GM12878 (cell line): ENCODE results near the gene IGSF11. TPM values are rescaled to one million over a fixed set of nuclear protein-coding genes. Genes with fewer than 3 reads are reported as not detected.

Experiments used
- CBFB ChIP-seq: IDR thresholded peaks from 2 replicates; pipeline ENCODE4 v1.6.1; 2016; ENCODE audit warnings: antibody characterized with exemption, low read depth
- CBX3 ChIP-seq: fragments of 200-600 bp; sonication (generic); IDR thresholded peaks from 2 replicates; pipeline ENCODE4 v1.6.1; 2016; ENCODE audit warnings: low read depth, borderline replicate concordance
- CBX5 ChIP-seq: sonication (generic); IDR thresholded peaks from 2 replicates; pipeline ENCODE4 v1.6.1; 2016; ENCODE audit warnings: low read depth, moderate library complexity, mild to moderate bottlenecking, inconsistent platforms
- ELK1 ChIP-seq: IDR thresholded peaks from 2 replicates; pipeline ENCODE4 v1.6.1; 2012; ENCODE audit warnings: low read depth, low read length, improper control_type of control experiment
- EZH2 ChIP-seq: IDR thresholded peaks from 2 replicates; pipeline ENCODE4 v1.6.1; 2012; ENCODE audit warnings: low read depth, mild to moderate bottlenecking, control low read depth, inconsistent platforms, low read length, borderline replicate concordance; ENCODE audit not compliant: control insufficient read depth
- FOXM1 ChIP-seq: IDR thresholded peaks from 2 replicates; pipeline ENCODE4 v1.6.1; 2012; ENCODE audit warnings: low read depth, mild to moderate bottlenecking, inconsistent platforms, low read length, moderate library complexity
- HDGF ChIP-seq: fragments of 450-650 bp; IDR thresholded peaks from 2 replicates; pipeline ENCODE4 v1.6.1; 2016; ENCODE audit warnings: antibody characterized with exemption
- HSF1 ChIP-seq: fragments of 150-350 bp; IDR thresholded peaks from 2 replicates; pipeline ENCODE4 v1.6.1; 2014; ENCODE audit warnings: mild to moderate bottlenecking, low read depth, low read length
- MEF2A ChIP-seq: IDR thresholded peaks from 2 replicates; pipeline ENCODE4 v1.6.1; 2011; ENCODE audit warnings: low read depth, mild to moderate bottlenecking, low read length, moderate library complexity; ENCODE audit not compliant: insufficient read depth
- NFXL1 ChIP-seq: fragments of 450-650 bp; IDR thresholded peaks from 2 replicates; pipeline ENCODE4 v1.6.1; 2017; ENCODE audit warnings: antibody characterized with exemption, mild to moderate bottlenecking, borderline replicate concordance
- NR2C2 ChIP-seq: IDR thresholded peaks from 2 replicates; pipeline ENCODE4 v1.6.1; 2011; ENCODE audit warnings: borderline replicate concordance, low read depth; ENCODE audit not compliant: control insufficient read depth, insufficient read length
- PBX3 ChIP-seq: IDR thresholded peaks from 2 replicates; pipeline ENCODE4 v1.6.1; 2011; ENCODE audit warnings: mild to moderate bottlenecking, low read depth, low read length, moderate library complexity; ENCODE audit not compliant: insufficient replicate concordance
- PRDM15 ChIP-seq: fragments of 450-650 bp; formaldehyde crosslinking; IDR thresholded peaks from 2 replicates; pipeline ENCODE4 v1.4.0; 2020; ENCODE audit warnings: mild to moderate bottlenecking, moderate library complexity
- REST ChIP-seq: IDR thresholded peaks from 2 replicates; pipeline ENCODE4 v1.6.1; 2012; ENCODE audit warnings: mild to moderate bottlenecking, low read depth, low read length
- SIN3A ChIP-seq: IDR thresholded peaks from 2 replicates; pipeline ENCODE4 v1.6.1; 2012; ENCODE audit warnings: low read depth, low read length, improper control_type of control experiment
- SRF ChIP-seq, 2 experiments: IDR thresholded peaks; 2 replicates each; pipeline ENCODE4 v1.6.1; 2011; ENCODE audit warnings: low read depth in 2 of 2, low read length in 2 of 2, mild to moderate bottlenecking in 1 of 2, moderate library complexity in 1 of 2
- STAT1 ChIP-seq: fragments of 450-650 bp; conservative IDR thresholded peaks from 2 replicates; pipeline ENCODE4 v1.6.1; 2014; ENCODE audit warnings: antibody characterized with exemption, mild to moderate bottlenecking
- ZSCAN29 ChIP-seq: fragments of 450-650 bp; IDR thresholded peaks from 2 replicates; pipeline ENCODE4 v1.6.1; 2017; ENCODE audit warnings: mild to moderate bottlenecking, moderate library complexity
- polyA plus RNA-seq, 11 experiments: library from polyadenylated mRNA; depleted of rRNA in 4 of 11; unstranded in 6 of 11; stranded (reverse) in 5 of 11; fragments of >200 nt; fragmentation: Nextera tagmentation in 4 of 11; fragmentation: Illumina TruSeq in 1 of 11; extraction: Ambion mirVana in 4 of 11; extraction: Trizol in 1 of 11; gene quantifications; 1 replicate in 1 of 11; 2 replicates in 10 of 11; pipeline versions ENCODE4 v1.2.1 to v1.2.3, GENCODE V29; 2011 to 2016; ENCODE audit warnings: inconsistent platforms in 2 of 11, missing spikeins in 2 of 11, low read depth in 1 of 11
- total RNA-seq, 4 experiments: library from RNA; depleted of rRNA in 3 of 4; stranded (reverse); fragments of >200 nt in 3 of 4; fragmentation: Illumina TruSeq in 1 of 4; extraction: Trizol in 1 of 4; gene quantifications; 2 replicates each; pipeline versions ENCODE4 v1.2.1 to v1.2.3, GENCODE V29; 2013 to 2021

Gene IGSF11
- total and polyA plus RNA-seq, 10 of the 15 experiments (the other 5 are each of a cell fraction or from before 2014, with no cell fraction given), result 0.03 TPM; not detected in 9

- TF ChIP-seq ELK1 (no peak), CBX5 (no peak), FOXM1 (no peak), REST (no peak), NFXL1 (no peak), SIN3A (no peak), HDGF (no peak), PBX3 (no peak), HSF1 (no peak), NR2C2 (no peak), SRF (IDR thresholded peaks at IDR 0.05; ENCODE audit: low read depth in 2 of 2, low read length in 2 of 2) (no peak), MEF2A (no peak), CBX3 (no peak), EZH2 (no peak), STAT1 (no peak), ZSCAN29 (no peak), PRDM15 (no peak), CBFB (no peak)
Observed at GRCh38 chr3:119034256-119035013, at the start of gene IGSF11 (continued).
